ENCODE data around the gene SH2D1B. TPM values are rescaled to one million over a fixed set of nuclear protein-coding genes. Genes with fewer than 3 reads are reported as not detected.
A peak's percentile ranks its signal among the peaks of the same experiment; 100 is the strongest.

SH2D1B gene
- total RNA-seq, 4 donors from 2014 or later, result 0.37 to 1.4 (median 0.81) TPM

- H3K27me3 ChIP-seq, result no peaks in the 10 kb centered on the region
- TF ChIP-seq CTCF (IDR thresholded peaks at IDR 0.05) (no peak), EP300 (IDR thresholded peaks at IDR 0.05; ENCODE audit: low read depth) (no peak), POLR2A (IDR thresholded peaks at IDR 0.05) (no peak), POLR2AphosphoS5 (IDR thresholded peaks at IDR 0.05) (no peak)
- H3K4me3 ChIP-seq, result peak overlapping the region in 1 of 4 donors; percentile 33
- no peak for DNase-seq
- intact Hi-C loops (cut with DNase I; ENCODE audit: low total_unique reads), result no loop called here
- 83% methylated on average over 9 of the region's 9 CpGs; no CpG with 5 or more reads in 1 of the 2 donors for WGBS, 2 donors (ENCODE audit: low coverage in 1 of 2)
- peaks cover 12 to 46% (median 23%) of the 10 kb centered on the region in 4 donors for H3K4me1 ChIP-seq
- no peaks in the 10 kb centered on the region for H3K9me3 ChIP-seq
- peak overlapping the region in 2 of 4 donors; percentile 18 to 73 for H3K27ac ChIP-seq
- in situ Hi-C loops (cut with MboI; ENCODE audit: low pct_ligation_motif_present in 1 of 4, low pct_unique_long_range_greater_than_20kb in 1 of 4, low sequenced_read_pairs in 3 of 4), result no loop called here
- H3K36me3 ChIP-seq, result no peaks in the 10 kb centered on the region
These were observed 45.3 kb downstream of the SH2D1B start for GRCh38 chr1:162366671-162367070.

GRCh38 chr1:162366149-162366548, 45.8 kb downstream of the SH2D1B start:
- no peak for TF ChIP-seq POLR2A (IDR thresholded peaks at IDR 0.05)
- no peak for TF ChIP-seq POLR2AphosphoS5 (IDR thresholded peaks at IDR 0.05)
- no peak for TF ChIP-seq CTCF (IDR thresholded peaks at IDR 0.05)
- no peak for TF ChIP-seq EP300 (IDR thresholded peaks at IDR 0.05; ENCODE audit: low read depth)
- 71% methylated on average over 4 of the region's 4 CpGs; no CpG with 5 or more reads in 1 of the 2 donors for WGBS, 2 donors (ENCODE audit: low coverage in 1 of 2)
- Histone ChIP-seq H3K4me1 (peaks cover 12 to 41% (median 19%) of the 10 kb centered on the region in 4 donors), H3K27ac (no peak overlapping the region), H3K4me3 (no peak overlapping the region), H3K27me3 (no peaks in the 10 kb centered on the region), H3K9me3 (no peaks in the 10 kb centered on the region), H3K36me3 (no peaks in the 10 kb centered on the region)
- DNase-seq, result no peak
- intact Hi-C loops (cut with DNase I; ENCODE audit: low total_unique reads) (no loop called here), in situ Hi-C loops (cut with MboI; ENCODE audit: low pct_ligation_motif_present in 1 of 4, low pct_unique_long_range_greater_than_20kb in 1 of 4, low sequenced_read_pairs in 3 of 4) (no loop called here)

- WGBS, 2 donors (ENCODE audit: low coverage in 1 of 2), result 92 to 94% methylated on average over 2 to 10 of the region's 10 CpGs
- Histone ChIP-seq H3K27ac (no peak overlapping the region), H3K36me3 (no peaks in the 10 kb centered on the region), H3K4me3 (no peak overlapping the region), H3K27me3 (no peaks in the 10 kb centered on the region), H3K9me3 (no peaks in the 10 kb centered on the region), H3K4me1 (peaks cover 12 to 34% (median 16%) of the 10 kb centered on the region in 4 donors)
- no peak for TF ChIP-seq POLR2A (IDR thresholded peaks at IDR 0.05)
- no peak for TF ChIP-seq CTCF (IDR thresholded peaks at IDR 0.05)
- no peak for TF ChIP-seq POLR2AphosphoS5 (IDR thresholded peaks at IDR 0.05)
- no peak for TF ChIP-seq EP300 (IDR thresholded peaks at IDR 0.05; ENCODE audit: low read depth)
- in situ Hi-C loops (cut with MboI; ENCODE audit: low pct_ligation_motif_present in 1 of 4, low pct_unique_long_range_greater_than_20kb in 1 of 4, low sequenced_read_pairs in 3 of 4), result no loop called here
- no peak for DNase-seq
- intact Hi-C loops (cut with DNase I; ENCODE audit: low total_unique reads), result no loop called here
These were observed 46.5 kb downstream of the SH2D1B start for GRCh38 chr1:162365284-162366020.

GRCh38 chr1:162364498-162364897, 47.4 kb downstream of the SH2D1B start:
- no peak overlapping the region for H3K27ac ChIP-seq
- H3K27me3 ChIP-seq, result no peaks in the 10 kb centered on the region
- no peak overlapping the region for H3K4me3 ChIP-seq
- intact Hi-C loops (cut with DNase I; ENCODE audit: low total_unique reads), result no loop called here
- no peaks in the 10 kb centered on the region for H3K9me3 ChIP-seq
- DNase-seq, result no peak
- no peaks in the 10 kb centered on the region for H3K36me3 ChIP-seq
- H3K4me1 ChIP-seq, result peaks cover 3 to 28% (median 9%) of the 10 kb centered on the region in 4 donors
- TF ChIP-seq POLR2AphosphoS5 (IDR thresholded peaks at IDR 0.05), result no peak
- TF ChIP-seq CTCF (IDR thresholded peaks at IDR 0.05), result no peak
- no peak for TF ChIP-seq EP300 (IDR thresholded peaks at IDR 0.05; ENCODE audit: low read depth)
- TF ChIP-seq POLR2A (IDR thresholded peaks at IDR 0.05), result no peak
- in situ Hi-C loops (cut with MboI; ENCODE audit: low pct_ligation_motif_present in 1 of 4, low pct_unique_long_range_greater_than_20kb in 1 of 4, low sequenced_read_pairs in 3 of 4), result no loop called here
- 72% methylated on average over 1 of the region's 1 CpG; no CpG with 5 or more reads in 1 of the 2 donors for WGBS, 2 donors (ENCODE audit: low coverage in 1 of 2)
